ENCODE results near the gene TPCN2.
A peak's percentile ranks its signal among the peaks of the same experiment; 100 is the strongest.

TPCN2 gene

DNA sequence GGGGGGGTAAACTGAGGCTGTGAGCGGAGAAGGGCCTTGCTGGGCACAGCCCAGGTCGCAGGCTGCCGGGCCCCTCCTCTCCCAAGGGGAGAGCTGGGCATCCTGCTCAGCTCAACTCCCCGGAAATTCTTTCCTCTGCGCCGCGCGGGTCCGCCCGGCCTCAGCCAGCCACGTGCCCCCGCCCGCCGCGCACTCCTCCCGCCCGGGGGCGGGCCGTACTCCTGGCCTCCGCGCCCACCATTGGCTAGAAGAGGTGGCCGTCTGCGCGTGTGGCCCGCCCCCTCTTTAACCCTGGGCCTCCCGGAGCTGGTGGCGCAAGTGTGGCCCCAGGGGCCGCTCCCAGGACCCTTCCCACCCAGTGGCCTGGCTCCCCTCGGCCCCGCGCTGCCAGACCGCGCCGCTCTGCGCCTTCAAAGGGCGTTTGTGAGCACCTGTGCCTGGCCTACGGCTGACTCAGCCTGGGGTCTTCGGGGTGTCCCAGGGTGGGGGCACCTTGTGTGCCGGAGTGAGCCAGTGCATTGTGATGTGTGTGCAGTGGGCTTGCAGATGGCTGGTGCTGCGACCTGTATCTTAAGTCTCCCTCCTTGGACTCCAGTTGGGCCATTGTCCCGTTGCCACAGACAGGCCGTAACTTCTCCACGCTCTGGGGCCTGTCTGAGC lies 37.6 kb upstream of the TPCN2 start:
- no peak for DNase-seq

DNA sequence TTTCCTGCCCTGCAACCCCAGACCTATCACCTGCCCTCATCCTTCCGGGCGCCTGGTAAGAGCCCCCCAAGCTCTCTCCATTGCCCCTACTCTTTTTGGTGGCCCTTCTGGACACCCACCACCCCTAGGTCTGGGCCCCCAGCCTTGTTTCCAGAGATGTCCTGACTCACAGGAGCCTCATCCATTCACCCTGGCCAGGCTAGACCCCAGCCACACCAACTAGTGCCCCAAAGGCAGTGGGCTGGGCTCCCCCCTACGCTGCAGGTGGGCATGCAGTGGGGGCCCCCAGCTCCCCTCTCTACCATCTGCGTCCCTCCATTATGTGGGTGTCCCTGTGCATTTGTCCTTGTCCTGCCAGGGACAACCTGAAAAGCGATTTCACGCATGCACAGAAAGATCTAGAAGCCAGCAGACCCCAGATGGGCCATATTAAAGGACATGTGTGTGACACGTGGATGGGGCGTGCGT lies 37.1 kb upstream of the TPCN2 start:
- DNase-seq: no peak

DNA sequence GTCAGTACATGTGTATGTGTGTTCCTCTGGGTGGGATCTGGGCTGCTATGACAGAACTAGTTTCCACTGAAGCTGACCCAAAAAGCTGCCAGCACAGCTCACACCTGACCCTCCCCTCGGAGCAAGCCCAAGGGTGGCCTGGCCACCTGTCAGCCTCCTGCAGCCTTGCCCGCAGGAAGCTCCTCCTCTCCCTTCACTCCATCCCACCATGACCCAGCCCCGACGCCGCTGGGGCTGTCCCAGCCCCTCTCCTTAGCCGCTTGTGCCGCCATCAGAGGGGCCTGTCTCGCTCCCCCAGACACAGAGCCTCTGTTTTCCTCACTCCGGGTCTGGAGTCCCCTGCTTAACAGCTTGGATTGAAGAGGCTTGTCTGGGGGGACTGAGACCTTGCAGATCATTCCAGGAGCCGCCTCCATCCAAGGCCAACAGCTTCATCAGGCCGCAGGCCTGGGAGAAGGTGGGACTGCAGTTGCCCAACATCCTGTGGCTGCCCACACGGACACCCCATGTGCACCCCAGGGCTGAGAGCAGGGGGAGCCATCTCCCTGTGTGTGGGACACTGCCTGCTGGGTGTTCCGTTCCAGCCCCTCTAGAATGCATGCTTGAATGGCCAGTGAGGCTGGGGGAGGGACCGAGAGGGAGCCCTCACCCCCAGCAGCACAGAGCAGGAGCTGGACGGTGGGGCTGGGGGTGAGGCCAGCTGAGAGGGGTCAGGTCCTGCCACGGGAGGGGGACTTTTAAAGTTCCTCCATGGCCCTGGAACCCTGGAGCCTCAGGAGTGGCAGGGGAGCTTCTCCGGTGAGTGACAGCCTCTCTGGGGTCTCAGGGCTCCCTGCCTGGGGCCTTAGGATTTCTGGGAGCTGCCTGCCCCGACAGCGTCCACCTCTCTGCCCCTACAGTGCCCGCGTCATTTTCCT lies 36.4 kb upstream of the TPCN2 start:
- no peak for DNase-seq

DNA sequence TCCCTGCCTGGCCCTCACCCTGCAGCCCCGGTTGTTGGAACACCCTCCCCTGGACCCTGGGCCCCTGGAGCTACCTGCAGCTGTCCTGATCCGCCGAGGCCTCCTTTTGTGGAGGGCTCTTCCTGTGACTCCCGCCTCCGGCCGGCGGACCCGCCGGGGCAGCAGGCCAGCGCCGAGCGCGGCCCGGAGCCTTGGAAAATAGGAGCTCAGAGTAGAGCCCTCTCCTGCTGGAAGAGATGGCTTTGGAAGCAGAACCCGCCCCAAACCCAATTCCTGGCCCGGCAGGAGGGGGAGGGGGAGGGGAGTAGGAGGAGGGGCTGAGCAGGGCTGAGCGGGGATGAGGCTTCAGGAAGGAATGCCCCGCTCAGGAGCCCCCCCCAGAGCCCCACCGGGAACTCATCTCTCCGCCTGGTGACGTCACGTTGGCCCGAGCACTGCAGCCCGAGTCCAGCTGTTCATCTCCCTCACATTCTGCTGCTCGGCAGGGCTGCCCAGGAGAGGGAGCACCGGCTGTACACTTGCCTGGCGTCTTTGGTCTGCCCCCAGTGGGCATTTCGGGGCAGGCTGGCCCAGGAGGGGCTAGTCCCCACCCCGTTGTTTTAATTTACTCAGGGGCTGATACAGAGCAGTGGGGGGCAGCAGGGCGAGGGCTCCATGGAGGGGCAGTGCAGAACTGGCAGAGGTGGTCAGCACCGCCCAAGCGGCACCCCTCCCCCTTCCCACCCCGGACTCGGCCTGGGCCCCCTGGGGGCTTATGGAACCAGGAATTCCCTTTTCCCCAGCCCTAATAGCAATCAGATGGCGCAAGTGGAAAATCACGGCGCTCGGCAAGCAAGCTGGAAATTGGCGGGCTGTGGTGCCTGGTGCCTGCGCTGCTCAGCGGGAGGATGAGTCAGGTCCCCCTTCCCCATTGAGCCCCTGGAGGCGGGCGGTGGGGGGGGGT lies 35.5 kb upstream of the TPCN2 start, which contains the start of gene MRGPRF:
Gene MRGPRF, minus strand, starts transcription at position 238 of the 943 bp plus-strand sequence. CDS start 3,345 bp downstream, outside the sequence.
- DNase-seq: no peak

DNA sequence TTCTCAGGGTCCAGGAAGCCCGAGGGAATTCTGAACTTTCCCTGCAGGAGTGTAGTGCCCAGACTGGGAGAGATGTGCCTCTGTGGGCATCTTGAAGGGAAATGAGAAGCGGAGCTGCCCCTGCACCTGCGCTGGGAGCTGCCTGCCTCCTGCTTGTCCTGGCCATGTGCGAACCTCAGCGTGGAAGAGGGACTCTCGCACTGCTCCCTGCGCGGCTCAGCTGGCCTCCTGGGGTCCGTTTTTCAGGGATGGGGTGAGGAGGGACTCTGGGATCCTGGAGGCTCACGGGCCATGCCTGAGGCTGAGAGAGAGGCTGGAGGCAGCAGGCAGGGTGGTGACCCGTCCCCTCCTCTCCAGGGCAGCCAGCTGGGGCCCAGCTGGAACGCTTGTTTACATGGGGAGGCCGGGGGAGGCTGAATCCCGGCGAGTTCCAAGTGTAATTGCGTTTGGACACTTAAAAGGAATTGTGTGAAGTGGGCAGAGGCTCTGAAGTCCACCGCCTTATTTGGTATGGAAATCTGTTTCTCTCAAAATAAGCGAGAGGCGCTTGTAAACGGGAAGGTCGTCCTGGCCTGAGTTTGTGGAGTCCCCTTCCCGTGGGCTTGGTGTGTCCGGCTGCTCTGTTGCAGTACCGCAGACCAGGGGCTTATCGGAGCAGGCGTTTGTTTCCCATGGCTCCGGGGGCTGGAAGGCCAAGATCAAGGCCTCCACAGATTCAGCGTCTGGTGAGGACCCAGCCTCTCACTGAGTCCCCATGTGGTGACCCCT lies 34.5 kb upstream of the TPCN2 start:
- peak; percentile 53 for DNase-seq

DNA sequence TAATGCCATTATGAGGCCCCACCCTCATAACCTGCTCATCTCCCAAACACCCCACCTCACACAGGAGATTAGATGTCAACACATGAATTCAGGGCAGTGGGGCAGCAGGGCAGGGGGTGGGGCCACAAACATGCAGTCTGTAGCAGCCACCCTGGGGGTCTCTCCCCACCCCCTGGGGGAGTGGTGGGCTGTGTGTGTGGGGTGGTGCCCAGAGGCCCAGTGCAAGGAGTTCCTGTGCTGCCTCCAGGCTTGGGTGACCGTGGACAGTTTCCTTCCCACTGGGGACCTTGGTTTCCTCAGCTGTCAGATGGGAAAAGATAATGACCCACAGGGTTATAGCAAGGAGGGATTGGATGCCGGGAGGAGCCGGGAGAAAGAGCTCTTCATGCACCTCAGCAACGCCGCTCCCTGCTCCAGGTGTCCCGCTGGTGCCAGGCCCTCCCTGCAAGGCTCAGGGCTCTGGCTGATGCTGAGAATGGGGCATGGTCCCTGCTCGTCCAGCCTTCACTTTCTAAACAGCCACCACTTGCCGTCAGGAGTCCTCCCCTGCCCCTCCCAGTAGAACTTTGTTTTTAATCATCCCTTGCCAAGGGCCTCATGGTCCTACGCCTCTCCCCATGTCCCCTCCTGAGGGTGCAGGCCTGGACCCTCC lies 33.7 kb upstream of the TPCN2 start:
- no peak for DNase-seq

DNA sequence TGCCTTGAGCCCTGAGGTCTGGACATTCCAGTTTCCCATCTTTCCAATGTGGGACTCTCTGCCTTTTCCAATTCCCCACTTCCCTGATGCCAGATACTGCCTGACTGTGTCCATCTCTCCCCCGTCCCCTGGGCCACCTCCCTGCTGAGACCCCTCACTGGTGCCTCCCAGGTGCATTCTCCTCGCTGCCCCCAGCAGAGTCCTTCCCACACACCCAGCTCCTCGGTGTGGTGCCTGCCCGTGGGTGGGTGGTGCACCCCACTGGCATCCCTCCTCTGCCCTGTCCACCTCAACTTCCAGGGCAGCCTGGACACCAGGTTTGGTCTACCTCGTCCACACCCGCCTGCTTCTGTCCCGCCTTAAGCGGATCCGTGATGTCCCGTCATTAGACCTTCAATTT lies 30.8 kb upstream of the TPCN2 start:
- DNase-seq: no peak

DNA sequence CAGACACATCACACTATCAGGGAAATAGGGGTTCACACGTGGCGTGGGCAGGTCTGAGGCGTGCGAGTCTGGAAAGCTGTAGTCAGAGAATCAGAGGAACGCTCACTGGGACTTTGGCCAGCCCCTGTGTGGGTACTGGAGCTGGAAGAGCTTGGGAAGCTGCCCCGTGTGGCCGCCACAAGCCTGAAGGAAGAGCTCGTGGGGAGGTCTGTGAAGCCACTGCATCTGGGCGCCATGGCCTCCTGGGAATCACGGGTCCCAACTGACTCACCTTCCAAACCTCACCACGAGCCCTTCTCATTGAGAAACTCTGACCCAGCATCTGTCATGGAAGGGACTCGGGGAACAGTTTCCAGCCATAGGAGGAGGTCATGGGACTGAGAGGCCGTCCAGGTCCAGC lies 29.8 kb upstream of the TPCN2 start:
- DNase-seq: no peak

DNA sequence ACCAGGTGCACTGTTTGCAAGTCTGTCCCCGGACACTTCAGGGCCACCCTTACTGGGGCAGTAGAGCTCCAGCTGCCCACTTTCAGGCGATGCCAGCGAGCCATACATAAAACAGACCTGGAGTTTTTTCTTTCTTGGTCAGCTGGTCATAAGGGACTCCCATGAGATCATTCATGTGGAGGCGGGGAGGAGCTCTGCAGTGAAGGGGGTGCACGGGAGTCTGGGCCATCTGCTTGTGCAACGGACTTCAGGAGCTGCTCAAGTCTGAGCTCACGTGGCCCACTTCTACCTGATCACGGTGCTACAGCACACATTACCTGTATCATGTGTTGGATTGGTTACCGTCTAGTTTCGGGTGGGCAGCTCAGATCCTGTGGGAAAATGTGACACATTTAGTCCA lies 26.5 kb upstream of the TPCN2 start:
- DNase-seq: no peak

DNA sequence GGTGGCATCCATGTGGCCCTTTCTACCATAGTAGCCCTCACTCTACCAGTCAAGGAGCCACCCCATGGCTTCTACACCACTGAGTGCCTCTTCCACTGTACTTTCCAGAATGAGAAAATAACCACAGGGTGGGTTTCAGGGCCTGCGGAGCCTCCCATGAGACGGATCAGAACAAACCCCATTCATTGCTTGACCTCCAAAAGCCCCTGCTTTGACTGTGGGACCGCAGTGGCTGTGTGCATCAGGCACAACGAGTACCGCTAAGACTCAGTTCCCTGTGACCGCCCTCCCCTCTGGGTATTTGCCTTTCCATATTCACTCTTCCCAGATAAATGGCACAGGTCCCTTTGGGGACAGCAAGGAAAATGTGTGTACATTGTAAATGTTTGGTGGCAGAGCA lies 24.2 kb upstream of the TPCN2 start:
- DNase-seq: no peak

DNA sequence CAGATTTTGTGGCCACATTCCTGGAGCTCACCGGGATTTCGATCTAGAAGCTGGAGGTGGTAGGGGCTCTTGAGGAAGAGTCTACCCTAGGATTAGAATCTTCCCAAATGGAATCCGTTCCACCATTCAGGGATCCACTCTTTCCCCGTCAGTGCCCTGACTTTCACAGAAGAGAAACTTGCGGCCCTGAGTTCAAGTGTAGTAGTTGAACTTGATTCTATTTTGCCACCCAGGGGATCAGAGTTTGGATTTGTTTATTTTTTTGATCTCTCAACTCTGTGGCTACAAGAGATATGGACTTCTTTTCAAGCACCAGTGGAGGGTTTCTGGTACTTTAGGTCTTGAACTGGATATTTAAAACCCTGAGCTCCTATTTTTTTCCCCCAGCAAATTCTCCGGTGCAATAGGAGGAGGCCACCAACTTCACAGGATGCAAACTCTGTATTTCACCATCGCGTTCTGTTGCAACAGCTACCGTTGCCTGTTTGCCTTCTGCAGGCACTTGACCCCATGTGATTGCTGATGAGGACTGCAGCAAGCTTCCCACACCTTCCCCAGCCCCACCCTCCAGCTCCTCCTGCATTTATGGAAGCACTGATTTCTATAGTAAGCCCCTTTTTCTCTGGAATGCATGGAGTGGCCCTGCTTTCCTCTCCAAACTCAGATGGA lies 20.9 kb upstream of the TPCN2 start:
- DNase-seq: no peak

DNA sequence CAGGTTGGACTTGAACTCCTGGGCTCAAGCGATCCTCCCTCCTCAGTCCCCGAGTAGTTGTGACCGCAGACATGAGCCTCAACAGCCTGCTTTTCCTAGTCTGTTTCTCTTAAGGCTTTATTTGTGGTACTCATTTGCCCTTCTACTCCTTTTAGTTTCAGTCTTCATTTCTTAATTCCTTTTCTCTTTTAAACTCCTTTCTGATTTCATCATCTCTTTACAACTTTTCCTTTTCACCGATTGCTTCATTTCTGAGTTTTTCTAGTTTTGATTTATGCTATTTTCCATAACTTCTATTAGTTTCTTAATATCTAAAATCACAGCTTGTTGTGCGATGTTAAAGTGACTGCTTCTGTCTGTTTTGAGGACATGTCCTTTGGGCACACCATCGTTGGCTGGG lies 18.4 kb upstream of the TPCN2 start:
- DNase-seq: no peak

DNA sequence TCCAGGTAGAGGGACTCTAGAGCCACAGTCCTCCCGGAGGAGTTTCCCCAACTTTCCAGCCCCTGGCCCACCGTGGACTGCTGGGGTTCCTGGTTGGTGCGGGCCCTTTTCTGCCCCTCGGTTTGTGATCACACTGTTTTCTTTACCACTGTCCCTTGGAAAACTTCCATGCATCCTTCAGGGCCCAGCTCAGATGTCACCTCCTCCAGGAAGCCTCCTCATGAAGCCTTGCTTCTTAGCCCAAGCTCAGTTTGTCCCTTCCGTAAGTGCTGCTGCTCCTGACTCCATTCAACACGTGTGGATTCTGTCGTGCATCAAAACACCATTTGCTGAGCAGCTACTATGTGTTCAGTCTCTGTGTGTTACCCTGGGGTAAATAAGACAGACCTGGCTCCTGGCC lies 15.9 kb upstream of the TPCN2 start:
- DNase-seq: no peak

DNA sequence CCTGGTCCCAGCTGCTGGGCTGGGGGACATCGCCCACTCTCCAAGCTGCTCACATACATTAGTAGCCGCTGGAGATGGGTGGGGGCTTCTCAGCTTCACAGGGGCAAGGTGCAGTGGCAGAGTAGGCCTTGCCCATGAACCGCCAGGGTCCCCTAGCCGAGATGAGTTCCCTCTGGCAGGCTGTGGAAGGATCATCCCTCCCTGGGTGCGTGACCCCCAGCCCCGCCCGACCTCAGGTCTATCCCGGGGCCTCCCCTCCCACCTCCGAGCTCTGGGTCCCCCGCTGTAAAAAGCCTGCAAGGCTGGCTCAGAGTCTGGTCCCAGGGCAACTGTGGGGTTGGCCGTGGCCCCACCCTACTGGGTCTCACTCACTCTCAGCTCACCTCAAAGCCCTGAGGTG lies 15.3 kb upstream of the TPCN2 start:
- no peak for DNase-seq

DNA sequence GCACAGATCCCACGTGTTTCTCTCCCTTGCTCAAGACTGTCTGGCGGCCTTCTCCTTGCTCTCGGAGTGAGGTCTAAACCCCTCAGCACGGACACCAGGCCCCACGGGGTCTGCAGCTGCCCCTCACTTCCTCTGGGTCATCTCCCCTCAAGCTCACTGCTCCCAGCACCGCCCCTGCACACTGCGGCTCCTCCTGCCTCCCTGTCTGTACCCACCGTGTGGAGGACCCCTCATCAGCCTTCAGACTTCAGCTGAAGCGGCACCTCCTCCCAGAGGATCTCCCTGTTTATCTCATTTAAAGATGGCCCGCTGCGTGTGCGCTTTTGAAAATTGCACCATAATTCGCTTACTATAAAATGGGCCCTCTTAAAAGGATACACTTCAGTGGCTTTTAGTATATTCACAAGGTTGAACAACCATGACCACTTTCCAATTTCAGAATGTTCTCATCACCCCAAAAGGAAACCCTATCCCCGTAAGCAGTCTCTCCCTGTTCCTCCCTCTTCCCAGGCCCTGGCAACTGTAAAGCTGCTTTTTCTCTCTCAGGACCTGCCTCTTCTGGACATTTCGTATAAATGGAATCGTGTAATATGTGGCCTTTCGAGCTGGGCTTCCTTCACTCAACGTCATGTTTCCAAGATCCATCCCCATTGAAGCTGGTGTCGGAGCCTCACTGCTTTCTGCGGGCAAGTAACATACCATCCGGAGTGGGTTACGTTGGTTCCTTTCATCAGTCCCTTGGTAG lies 14.4 kb upstream of the TPCN2 start:
- no peak for DNase-seq

DNA sequence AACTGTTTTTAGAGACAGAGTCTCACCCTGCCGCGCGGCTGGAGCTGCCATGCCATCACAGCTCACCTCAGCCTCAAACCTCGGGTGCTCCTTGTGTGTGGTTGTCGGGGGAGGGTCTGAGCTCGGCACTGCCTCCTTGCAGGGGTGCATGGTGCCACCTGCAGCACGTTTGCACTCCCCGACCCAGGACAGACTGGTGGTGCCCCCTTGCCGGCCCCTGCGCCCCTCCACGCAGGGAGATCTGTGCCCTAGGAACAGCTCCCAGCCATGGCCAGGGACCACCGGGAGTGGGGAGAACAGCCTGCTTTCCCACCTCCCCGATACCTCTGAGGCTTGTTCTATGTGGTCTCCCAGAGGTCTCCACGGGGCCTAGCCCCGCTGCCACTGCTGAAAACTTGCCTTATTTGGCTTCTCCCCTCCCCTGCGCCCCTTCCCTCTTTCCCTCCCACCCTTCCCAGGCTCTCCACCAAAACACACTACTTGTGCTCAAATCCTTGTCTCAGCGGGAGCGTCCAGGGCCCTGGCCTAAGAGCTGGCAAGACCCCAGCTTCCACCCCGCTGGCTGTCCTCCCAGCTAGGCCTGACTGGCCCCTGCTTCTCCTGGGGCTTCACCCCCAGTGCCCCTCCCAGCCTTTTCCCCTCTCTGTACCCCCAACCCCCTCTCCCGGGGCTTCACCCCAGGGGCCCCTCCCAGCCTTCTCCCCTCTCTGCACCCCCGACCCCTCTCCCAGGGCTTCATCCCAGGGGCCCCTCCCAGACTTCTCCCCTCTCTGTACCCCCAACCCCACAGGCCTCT lies 13.4 kb upstream of the TPCN2 start:
- no peak for DNase-seq

DNA sequence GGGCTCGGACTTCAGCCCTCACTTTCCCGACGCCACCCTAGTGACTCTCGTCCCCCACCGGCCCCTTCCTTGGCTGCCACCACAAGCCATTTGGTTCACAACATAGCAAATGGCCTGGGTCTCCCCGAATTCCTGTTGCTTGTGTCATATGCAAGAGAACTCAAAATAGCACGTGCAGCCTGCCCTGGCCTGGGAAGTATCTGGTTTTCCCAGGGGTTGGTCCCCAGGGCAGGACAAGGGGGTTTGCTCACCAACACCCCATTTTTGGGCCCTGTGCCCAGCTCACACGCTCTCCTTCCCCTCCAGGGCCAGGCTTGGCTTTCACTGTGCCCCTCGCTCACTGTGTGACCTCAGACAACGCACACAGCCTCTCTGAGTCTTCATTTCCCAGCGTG lies 12.8 kb upstream of the TPCN2 start:
- no peak for DNase-seq

DNA sequence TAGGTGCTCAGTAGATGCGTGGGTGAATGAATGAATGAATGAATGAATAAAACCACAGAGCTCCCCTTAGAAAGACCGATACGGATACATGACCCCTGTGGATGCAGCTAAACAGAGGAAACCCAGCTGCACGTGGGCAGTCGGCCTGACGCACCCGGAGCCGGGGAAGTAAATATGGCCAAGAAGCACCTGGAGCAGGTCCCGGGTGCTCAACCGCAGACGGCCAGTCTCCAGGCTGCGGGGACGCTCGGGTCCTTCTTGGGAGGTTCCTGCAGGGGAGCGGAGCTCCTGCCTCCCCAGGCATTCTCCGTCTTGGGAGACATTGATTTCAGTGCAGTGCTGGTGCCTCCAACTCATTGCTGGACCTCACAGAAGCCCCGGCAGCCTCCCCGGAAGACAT lies 11.7 kb upstream of the TPCN2 start:
- no peak for DNase-seq

DNA sequence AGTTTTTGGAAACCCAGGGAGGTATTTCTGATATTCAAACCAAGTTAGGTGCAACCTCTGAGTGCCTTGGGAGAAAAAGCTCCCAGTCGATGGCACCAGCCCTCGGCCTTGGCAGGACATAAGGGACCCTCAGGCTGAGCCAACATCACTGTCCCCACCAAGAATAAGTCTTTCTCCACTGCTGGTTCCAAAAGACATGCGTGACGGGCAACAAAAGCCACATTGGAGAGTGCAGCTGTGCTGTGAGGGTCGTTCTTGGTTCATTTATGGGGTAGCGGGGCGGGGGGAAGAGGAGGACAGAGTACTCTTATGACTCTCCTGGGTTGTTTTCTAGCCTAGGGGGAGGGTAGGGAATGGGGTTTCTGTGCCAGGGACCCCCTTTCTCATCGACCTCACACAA lies 11.2 kb upstream of the TPCN2 start:
- no peak for DNase-seq

DNA sequence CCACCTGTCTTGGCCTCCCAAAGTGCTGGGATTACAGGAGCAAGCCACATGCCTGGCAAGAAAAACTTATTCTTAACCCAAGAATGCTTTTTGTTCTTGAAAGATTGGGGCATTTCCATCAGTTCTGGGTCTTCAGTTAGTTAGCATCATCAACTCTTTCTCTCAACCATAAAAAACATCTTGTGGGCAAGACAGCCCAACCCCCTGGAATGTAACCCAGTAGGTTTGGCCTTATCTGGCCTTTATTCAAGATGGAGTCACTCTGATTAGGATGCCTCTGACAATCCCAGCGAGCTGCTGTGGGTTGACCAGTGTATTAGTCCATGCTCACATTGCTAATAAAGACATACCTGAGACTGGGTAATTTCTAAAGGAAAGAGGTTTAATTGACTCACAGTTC lies 9.2 kb upstream of the TPCN2 start:
- no peak for DNase-seq

Measured in NCI-H82 (cell line).